ENCODE results near the gene SLC43A1. TPM values are rescaled to one million over a fixed set of nuclear protein-coding genes. Genes with fewer than 3 reads are reported as not detected.
"Not testable (repeated sequence)": the region's sequence is repeated elsewhere in the genome, so short reads cannot be mapped to it uniquely, and the experiment has no call there.

The SLC43A1 gene
- polyA plus RNA-seq (2012; ENCODE audit: insufficient read depth, insufficient read length), result 23.7 TPM

DNA sequence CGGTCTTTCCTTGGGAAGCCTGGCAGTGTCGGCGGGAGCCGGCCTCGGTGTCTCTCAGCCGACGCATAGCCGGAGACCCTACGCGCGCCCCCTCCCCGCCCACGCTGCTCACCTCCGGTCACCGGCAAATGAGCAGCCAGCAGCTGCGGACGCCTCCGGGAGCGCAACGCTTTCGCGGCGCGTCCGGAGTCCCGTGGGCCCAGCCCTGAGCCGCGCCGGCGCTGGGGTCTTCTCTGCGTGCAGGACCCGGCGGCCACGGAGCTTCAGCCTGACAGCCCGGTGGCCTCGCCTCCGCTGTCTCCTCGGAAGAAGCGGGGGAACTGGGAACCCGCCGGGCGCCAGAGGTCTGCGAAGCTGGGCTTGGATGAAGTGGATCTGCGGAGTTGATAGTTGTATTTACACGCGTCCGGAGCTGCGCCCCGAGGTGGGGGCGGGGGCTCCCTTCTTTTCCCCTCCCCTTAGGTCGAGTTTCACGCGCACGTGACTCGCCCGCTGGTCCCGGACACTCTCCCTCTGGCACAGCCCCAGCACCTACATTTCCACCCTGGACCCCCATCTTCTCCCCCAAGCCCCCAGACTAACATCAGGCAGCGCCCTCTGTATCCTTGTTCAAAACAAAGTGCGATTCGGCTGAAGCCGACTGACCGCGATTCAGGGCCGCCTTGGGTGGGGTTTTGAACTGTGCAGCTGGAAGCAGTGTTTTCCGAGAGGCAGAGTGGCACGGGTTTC is at the start of gene SLC43A1:
TSS of gene SLC43A1 (minus strand) at position 371 of the 729 bp plus-strand sequence. CDS start 1,591 bp downstream, outside the sequence.
- DNase-seq (ENCODE audit: low read depth, low spot score), result no peak

DNA sequence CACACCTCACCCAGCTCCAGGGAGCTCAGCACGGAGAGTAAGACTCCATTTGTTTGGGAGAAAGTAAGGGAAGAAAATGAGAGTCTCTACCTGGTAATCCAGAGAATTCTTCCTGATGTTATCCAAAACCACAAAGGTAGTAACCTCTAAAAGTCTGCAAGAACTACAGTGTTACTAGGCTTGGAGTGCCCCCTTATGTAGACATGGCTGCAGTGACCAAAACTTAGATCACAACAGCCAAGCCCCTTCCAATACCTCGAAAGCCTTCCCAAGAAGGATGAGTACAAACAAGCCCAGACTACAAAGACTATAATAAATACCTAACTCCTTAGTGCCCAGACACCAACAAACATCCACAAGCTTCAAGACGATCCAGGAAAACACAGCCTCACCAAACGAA is 47.1 kb upstream of the SLC43A1 start:
- no peak overlapping the region for H3K4me3 ChIP-seq (ENCODE audit: low read length)
- no peak for DNase-seq (ENCODE audit: low read depth, low spot score)

More for the DNA sequence above, at the start of gene SLC43A1:
- H3K4me3 ChIP-seq (ENCODE audit: low read length), result peak within 1 kb of the TSS; percentile 84

DNA sequence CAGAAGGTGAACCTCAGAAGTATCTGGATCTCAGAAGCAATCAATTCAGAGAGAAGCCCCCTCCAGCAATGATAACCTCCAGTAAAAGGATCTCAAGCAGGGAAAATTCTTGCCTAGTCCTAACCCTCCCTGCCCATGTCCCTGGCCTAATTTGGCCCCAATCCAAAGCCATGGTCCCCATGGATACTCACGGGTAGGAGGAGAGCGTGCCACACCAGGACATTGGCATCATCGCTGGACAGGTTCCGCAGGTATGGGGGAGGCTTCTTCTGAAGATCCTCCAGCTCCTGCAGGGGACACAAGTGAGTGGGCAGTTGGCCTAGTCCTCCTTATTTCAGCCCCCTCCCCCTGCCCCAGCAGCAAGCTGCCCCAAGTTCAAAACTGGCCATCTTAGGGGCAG is 44.6 kb upstream of the SLC43A1 start:
- DNase-seq (ENCODE audit: low read depth, low spot score), result no peak
- H3K4me3 ChIP-seq (ENCODE audit: low read length), result no peak overlapping the region

DNA sequence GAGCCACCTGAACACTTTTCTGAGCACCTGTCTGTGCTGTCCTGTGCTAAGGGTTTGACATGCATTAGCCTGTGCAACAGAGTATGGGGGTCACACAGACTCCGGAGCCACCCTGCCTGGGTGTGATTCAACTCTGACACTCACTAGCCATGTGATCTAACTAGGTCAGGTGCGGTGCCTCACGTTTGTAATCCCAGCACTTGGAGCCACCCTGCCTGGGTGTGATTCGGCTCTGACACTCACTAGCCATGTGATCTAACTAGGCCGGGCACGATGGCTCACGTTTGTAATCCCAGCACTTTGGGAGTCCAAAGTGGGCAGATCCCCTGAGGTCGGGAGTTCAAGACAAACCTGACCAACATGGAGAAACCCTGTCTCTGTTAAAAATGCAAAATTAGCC is 40.5 kb upstream of the SLC43A1 start:
- no peak overlapping the region for H3K4me3 ChIP-seq (ENCODE audit: low read length)
- no peak for DNase-seq (ENCODE audit: low read depth, low spot score)

DNA sequence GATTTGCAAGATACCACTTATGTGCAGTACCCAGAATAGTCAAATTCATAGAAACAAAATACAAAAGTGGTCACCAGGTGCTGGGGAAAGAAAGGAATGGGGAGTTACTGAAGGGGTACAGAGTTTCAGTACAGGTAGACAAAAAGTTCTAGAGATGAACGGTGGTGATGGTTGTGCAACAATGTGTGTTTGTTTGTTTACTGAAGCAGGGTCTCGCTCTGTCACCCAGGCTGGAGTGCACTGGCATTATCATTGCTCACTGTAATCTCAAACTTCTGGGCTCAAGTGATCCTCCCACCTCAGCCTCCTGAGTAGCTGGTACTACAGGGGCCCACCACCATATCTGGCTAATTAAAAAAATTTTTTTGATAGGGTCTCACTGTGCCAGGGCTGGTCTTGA is 39.9 kb upstream of the SLC43A1 start:
- no peak overlapping the region for H3K4me3 ChIP-seq (ENCODE audit: low read length)
- no peak for DNase-seq (ENCODE audit: low read depth, low spot score)

DNA sequence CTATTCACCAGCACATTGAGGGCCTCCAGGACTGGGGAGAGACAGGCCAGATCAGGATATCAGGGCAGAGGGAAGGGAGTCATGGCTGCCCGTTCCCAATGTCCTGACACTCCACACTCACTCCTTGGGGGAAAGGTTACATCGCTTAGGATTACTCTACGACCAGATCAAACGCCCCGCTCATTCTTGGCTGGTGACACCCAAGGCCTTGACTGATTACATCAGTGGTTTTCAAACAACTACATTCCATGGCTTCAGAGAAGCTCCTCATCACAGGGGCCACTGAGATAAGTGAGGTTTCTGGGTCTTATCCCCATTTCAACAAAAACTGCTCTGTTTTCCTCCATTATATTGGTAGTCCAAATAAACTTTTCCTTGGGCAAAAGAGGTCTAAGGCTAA is 37.0 kb upstream of the SLC43A1 start:
- DNase-seq (ENCODE audit: low read depth, low spot score), result no peak
- no peak overlapping the region for H3K4me3 ChIP-seq (ENCODE audit: low read length)

DNA sequence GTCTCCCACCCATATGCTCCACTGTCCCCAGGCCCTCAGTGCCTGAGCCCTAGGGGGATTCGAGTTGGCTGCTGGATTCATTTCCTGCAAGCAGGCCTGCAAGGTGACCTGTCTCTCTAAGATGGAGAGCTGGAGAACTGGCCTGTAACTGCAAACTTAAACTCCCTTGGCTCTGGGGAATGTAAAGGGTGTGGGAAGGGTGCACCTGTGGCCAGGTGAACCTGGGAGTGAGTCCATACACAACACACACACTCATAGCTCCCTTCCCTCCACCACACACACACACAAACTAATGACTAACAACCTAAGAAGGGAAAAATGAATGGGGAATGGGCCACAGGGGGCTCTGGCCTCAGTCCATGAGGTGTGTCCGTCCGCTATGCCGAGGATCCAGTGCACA is 36.4 kb upstream of the SLC43A1 start:
- DNase-seq (ENCODE audit: low read depth, low spot score), result no peak
- H3K4me3 ChIP-seq (ENCODE audit: low read length), result no peak overlapping the region

DNA sequence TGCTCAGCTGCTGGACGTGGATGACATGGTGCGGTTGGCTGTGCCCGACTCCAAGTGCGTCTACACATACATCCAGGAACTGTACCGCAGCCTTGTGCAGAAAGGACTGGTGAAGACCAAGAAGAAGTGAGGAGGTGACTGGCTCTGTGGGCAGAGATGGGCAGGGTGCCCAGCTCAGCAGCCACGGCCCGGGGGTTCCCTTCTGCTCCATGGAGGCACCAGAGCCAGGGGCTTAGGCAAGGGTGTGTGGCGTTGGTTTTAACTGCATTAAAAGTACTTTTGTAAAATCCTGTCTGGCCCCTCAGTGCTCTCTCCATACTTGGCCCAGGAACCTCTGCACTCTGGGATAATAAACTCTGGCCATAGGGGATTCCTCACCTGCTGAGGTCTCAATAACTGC is 34.5 kb upstream of the SLC43A1 start:
- H3K4me3 ChIP-seq (ENCODE audit: low read length), result no peak overlapping the region
- no peak for DNase-seq (ENCODE audit: low read depth, low spot score)

DNA sequence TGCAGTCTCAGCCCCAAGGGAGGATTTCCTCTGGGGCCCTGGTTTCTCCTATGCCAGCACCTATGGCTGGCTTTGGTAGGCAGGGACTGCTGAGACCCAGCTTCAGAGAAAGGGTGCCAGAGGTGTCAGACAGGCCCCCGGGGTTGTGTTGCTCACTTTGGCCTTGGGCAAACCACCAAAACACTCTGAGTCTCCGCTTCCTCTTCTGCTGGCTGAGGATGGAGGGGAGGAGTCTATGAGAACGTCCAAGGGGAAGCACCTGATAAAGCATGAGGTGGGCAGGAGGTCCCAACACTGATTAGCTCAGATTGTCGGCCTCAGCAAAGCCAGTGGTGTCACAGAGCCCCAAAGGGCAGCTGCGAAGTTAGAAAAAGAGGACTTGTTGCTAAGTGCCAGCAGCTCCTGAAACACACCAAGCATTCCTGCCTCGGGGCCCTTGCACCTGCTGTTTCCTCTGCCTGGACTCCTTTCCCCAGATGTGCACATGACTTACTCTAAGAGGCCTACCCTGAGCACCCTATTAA is 32.4 kb upstream of the SLC43A1 start:
- H3K4me3 ChIP-seq (ENCODE audit: low read length), result no peak overlapping the region

DNA sequence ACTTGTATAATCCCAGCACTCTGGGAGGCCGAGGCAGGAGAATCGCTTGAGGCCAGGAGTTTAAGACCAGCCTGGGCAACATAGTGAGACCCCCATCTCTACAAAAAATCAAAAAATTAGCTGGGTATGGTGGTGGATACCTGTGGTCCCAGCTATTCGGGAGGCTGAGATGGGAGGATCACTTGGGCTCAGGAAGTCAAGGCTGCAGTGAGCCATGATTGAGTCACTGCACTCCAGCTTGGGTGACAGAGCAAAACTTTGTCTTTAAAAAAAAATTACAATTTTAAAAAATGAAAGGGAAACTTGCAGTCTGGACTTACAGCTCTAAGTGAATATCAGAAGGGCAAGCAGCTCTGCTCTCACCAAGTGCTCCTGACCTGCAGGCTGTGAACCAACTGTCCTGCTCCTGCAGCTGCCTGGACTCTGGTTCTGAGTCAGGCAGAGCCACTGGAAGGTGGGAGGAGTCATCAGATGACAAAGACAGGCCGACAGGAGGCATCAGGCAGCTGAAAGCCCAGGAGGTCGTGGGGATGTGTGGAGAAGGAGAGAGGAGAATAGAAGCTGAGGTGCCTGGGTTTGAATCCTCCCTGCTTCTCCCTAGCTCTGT is 31.5 kb upstream of the SLC43A1 start:
- no peak overlapping the region for H3K4me3 ChIP-seq (ENCODE audit: low read length)
- DNase-seq (ENCODE audit: low read depth, low spot score), result no peak

More for the DNA sequence above, 32.4 kb upstream of the SLC43A1 start:
- no peak for DNase-seq (ENCODE audit: low read depth, low spot score)

DNA sequence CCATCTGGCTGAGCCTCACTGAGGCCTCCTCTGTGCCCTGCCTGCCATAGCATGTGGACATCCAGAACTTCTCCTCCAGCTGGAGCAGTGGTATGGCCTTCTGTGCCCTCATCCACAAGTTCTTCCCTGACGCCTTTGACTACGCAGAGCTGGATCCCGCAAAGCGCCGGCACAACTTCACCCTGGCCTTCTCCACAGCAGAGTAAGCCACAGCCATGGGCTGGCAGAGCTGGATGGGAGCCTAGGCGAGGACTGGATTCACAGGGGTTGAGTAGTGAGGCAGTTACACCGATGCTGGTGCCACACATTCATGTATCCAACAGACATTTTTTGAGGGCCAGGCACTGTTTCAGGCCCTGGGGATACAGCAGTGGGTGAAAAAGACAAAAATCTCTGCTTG is 30.9 kb upstream of the SLC43A1 start:
- no peak for DNase-seq (ENCODE audit: low read depth, low spot score)

DNA sequence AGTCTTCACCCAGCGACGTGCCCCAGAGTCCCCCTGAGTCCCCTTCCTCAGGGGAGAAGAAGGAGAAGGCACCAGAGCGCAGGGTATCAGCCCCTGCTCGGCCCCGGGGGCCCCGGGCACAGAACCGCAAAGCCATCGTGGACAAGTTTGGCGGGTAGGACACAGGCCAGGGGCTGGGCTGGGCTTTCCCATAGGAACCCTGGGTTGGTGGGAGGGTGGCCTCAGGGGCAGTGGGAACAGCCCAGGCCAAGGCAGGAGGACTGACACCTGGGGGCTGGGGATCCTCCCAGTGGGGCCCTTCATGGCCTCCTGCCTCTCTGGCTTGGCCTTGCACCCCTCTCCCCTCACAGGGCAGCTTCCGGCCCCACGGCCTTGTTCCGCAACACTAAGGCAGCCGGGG is 30.4 kb upstream of the SLC43A1 start:
- H3K4me3 ChIP-seq (ENCODE audit: low read length), result no peak overlapping the region
- no peak for DNase-seq (ENCODE audit: low read depth, low spot score)

More for the DNA sequence above, 30.9 kb upstream of the SLC43A1 start:
- no peak overlapping the region for H3K4me3 ChIP-seq (ENCODE audit: low read length)

DNA sequence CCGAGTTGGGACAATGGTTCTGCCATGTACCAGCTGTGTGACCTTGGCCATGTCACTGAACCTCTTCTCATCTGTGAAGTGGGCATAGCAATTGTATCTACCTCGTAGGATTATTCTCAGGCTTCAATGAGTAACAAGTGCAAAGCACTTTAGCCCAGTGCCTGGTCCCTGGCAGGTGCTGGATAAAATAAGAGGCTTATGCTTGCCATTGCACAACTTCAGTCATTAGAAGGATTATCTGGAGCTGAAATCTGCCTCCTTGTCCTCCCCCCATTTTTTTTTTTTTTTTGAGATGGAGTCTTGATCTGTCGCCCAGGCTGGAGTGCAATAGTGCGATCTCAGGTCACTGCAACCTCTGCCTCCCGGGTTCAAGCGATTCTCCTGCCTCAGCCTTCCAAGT is 29.1 kb upstream of the SLC43A1 start:
- no peak overlapping the region for H3K4me3 ChIP-seq (ENCODE audit: low read length)
- DNase-seq (ENCODE audit: low read depth, low spot score), result no peak

DNA sequence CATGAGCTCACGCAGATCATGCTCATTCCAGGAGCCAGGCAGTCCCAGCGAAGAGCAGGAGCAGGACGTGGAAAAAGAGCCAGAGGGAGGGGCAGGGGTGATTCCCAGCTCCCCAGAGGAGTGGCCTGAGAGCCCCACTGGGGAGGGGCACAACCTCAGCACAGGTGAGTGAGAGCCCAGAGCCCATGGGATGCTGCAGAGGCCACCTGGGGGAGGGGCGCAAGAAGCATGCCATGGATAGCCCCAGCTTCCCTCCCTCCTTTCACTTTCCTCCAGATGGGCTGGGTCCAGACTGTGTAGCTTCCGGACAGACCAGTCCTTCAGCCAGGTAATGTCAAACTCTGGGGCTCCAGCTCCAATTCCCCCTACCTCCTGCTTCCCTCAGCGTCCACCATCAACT is 28.1 kb upstream of the SLC43A1 start:
- no peak for DNase-seq (ENCODE audit: low read depth, low spot score)
- H3K4me3 ChIP-seq (ENCODE audit: low read length), result no peak overlapping the region

DNA sequence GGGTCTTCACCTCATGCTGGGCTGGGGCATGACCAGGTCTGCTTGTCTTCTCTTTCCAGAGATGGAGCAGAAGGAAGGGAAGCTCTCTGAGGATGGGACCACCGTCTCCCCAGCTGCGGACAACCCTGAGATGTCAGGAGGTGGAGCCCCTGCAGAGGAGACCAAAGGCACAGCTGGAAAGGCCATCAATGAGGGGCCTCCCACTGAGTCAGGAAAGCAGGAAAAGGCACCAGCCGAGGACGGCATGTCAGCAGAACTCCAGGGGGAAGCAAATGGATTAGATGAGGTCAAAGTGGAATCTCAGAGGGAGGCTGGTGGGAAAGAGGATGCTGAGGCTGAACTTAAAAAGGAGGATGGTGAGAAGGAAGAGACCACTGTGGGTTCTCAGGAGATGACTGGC is 27.1 kb upstream of the SLC43A1 start:
- no peak overlapping the region for H3K4me3 ChIP-seq (ENCODE audit: low read length)
- DNase-seq (ENCODE audit: low read depth, low spot score), result no peak

DNA sequence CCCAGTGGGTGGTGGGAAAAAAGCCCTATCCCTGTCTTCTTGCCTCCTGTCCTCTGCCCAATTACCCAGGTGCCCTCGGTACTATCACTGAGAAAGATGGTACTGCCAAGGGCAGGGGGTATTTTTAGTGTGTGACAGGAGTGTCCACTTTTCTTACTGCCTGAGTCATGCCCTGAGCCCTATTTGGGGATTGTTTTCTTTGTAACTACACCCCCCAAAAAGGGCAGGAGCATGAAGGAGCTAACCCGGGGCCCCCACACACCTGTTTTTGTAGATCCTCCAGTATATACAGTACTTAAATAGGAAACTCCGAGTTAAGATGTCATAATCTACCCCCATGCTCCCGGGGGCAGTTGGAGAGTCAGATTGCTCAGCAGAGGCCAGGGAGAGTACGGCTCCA is 25.7 kb upstream of the SLC43A1 start:
- H3K4me3 ChIP-seq (ENCODE audit: low read length), result no peak overlapping the region
- no peak for DNase-seq (ENCODE audit: low read depth, low spot score)

DNA sequence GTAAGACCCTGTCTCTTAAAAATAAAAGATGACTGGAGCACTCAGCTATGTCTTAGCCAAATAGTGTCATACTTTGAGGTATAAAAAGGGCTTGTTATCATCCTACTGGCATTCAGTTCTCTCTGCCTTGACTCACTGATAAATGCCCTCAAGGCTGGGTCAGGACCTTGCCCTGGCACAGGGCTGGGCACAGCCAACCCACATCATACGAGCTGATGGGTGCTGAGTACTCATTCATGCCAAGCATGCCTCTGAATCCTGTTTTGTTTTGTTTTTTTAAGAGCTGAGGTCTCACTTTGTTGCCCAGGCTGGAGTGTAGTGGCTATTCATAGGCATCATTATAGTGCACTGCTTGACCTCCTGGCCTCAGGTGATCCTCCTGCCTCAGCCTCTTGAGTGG is 23.8 kb upstream of the SLC43A1 start:
- no peak for DNase-seq (ENCODE audit: low read depth, low spot score)
- no peak overlapping the region for H3K4me3 ChIP-seq (ENCODE audit: low read length)

DNA sequence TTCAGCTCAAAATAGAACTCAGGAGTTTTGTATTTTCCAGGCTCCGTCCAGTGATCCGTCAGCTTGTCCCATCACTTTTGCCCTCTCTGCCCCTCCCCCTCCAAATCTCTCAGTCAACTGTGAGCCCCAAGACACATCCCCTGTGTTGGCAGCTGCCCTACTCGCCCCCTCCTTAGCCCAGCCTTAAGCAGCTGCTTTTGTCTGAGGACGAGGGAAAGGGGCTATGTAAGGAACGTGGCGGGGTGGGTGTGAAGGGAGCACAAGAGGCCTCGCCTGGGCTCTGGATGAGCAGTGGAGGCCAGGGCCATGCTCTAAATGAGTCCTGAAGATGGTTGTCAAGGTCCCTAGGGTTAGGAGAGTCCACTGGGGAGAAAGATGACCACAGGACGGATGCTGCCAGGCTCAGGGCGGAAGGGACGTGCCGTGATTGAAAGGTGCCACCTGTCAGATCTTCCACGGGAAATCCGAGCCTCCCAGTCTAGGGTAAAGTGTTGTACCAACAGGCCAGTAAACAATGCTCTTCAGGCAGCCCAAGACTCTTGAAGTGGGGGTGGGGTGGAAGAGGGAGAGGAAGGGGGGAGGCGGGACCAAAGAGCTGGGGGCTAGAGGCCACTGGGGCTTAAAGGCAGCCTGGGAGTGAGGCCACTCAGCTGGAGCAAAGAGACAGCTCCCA is 21.6 kb upstream of the SLC43A1 start, which contains the start of gene SMTNL1:
TSS of gene SMTNL1 (plus strand) at position 649 of the 673 bp plus-strand sequence. CDS start 5,048 bp downstream, outside the sequence.
- DNase-seq (ENCODE audit: low read depth, low spot score), result no peak

DNA sequence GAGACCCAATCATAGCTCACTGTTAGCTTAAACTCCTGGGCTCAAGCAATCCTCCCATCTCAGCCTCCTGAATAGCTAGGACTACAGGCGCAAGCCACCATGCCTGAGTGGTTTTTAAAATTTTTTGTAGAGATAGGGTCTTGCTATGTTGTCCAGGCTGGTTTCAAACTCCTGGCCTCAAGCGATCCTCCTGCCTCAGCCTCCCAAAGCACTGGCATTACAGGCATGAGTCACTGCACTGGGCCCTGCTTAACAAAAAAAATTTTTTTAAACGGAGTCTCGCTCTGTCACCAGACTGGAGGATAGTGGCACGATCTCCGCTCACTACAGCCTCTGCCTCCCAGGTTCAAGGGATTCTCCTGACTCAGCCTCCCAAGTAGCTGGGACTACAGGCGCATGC is 18.9 kb upstream of the SLC43A1 start:
- DNase-seq (ENCODE audit: low read depth, low spot score); H3K4me3 ChIP-seq (ENCODE audit: low read length): not testable (repeated sequence)

More for the DNA sequence above, 21.6 kb upstream of the SLC43A1 start, which contains the start of gene SMTNL1:
- H3K4me3 ChIP-seq (ENCODE audit: low read length), result no peak within 1 kb of the TSS

Data from Jurkat, Clone E6-1 (cell line).